ENCODE measurements around the gene ATR. TPM values are rescaled to one million over a fixed set of nuclear protein-coding genes. Genes with fewer than 3 reads are reported as not detected.

The ATR gene
- total RNA-seq, 1 donor from 2014 or later, result 22.4 TPM

- no peak overlapping the region for H3K4me3 ChIP-seq (ENCODE audit: low read depth, low read length)
- FAIRE-seq, result no peak
- no peak for TF ChIP-seq CTCF (IDR thresholded peaks at IDR 0.05; ENCODE audit: insufficient read depth, low read length, severe bottlenecking)
- no peak for DNase-seq (ENCODE audit: low read depth)
- H3K36me3 ChIP-seq (ENCODE audit: control insufficient read depth, insufficient read depth, low read length), result no peaks in the 10 kb centered on the region
- H3K27me3 ChIP-seq (ENCODE audit: control insufficient read depth, insufficient read depth, low read length), result no peaks in the 10 kb centered on the region
Observed at GRCh38 chr3:142470826-142471225, 107.7 kb downstream of the ATR start.

GRCh38 chr3:142468456-142468855 is 110.1 kb downstream of the ATR start:
- H3K4me3 ChIP-seq (ENCODE audit: low read depth, low read length), result no peak overlapping the region
- DNase-seq (ENCODE audit: low read depth), result no peak
- TF ChIP-seq CTCF (IDR thresholded peaks at IDR 0.05; ENCODE audit: insufficient read depth, low read length, severe bottlenecking), result no peak
- FAIRE-seq, result no peak
- H3K27me3 ChIP-seq (ENCODE audit: control insufficient read depth, insufficient read depth, low read length), result no peaks in the 10 kb centered on the region
- no peaks in the 10 kb centered on the region for H3K36me3 ChIP-seq (ENCODE audit: control insufficient read depth, insufficient read depth, low read length)

GRCh38 chr3:142467768-142468167 is 110.8 kb downstream of the ATR start:
- no peaks in the 10 kb centered on the region for H3K27me3 ChIP-seq (ENCODE audit: control insufficient read depth, insufficient read depth, low read length)
- DNase-seq (ENCODE audit: low read depth) (no peak), FAIRE-seq (no peak)
- H3K4me3 ChIP-seq (ENCODE audit: low read depth, low read length), result no peak overlapping the region
- H3K36me3 ChIP-seq (ENCODE audit: control insufficient read depth, insufficient read depth, low read length), result no peaks in the 10 kb centered on the region
- TF ChIP-seq CTCF (IDR thresholded peaks at IDR 0.05; ENCODE audit: insufficient read depth, low read length, severe bottlenecking), result no peak

- FAIRE-seq (no peak), DNase-seq (ENCODE audit: low read depth) (no peak)
- Histone ChIP-seq H3K4me3 (ENCODE audit: low read depth, low read length) (no peak overlapping the region), H3K36me3 (ENCODE audit: control insufficient read depth, insufficient read depth, low read length) (no peaks in the 10 kb centered on the region), H3K27me3 (ENCODE audit: control insufficient read depth, insufficient read depth, low read length) (no peaks in the 10 kb centered on the region)
- no peak for TF ChIP-seq CTCF (IDR thresholded peaks at IDR 0.05; ENCODE audit: insufficient read depth, low read length, severe bottlenecking)
Observed at GRCh38 chr3:142460689-142461088, 117.8 kb downstream of the ATR start.

- H3K4me3 ChIP-seq (ENCODE audit: low read depth, low read length), result no peak overlapping the region
- no peak for TF ChIP-seq CTCF (IDR thresholded peaks at IDR 0.05; ENCODE audit: insufficient read depth, low read length, severe bottlenecking)
- FAIRE-seq, result no peak
- H3K36me3 ChIP-seq (ENCODE audit: control insufficient read depth, insufficient read depth, low read length), result no peaks in the 10 kb centered on the region
- no peak for DNase-seq (ENCODE audit: low read depth)
- no peaks in the 10 kb centered on the region for H3K27me3 ChIP-seq (ENCODE audit: control insufficient read depth, insufficient read depth, low read length)
Observed at GRCh38 chr3:142459929-142460328, 118.6 kb downstream of the ATR start.

GRCh38 chr3:142459096-142459495 is 119.4 kb downstream of the ATR start:
- Histone ChIP-seq H3K4me3 (ENCODE audit: low read depth, low read length) (no peak overlapping the region), H3K36me3 (ENCODE audit: control insufficient read depth, insufficient read depth, low read length) (no peaks in the 10 kb centered on the region), H3K27me3 (ENCODE audit: control insufficient read depth, insufficient read depth, low read length) (no peaks in the 10 kb centered on the region)
- FAIRE-seq, result no peak
- no peak for TF ChIP-seq CTCF (IDR thresholded peaks at IDR 0.05; ENCODE audit: insufficient read depth, low read length, severe bottlenecking)
- no peak for DNase-seq (ENCODE audit: low read depth)

Data from bronchial epithelial cell (primary cell).